AG04450 (cell line): ENCODE measurements around the gene ZNF367. TPM values are rescaled to one million over a fixed set of nuclear protein-coding genes. Genes with fewer than 3 reads are reported as not detected.

Experiments used
- CTCF ChIA-PET: fragments of 300-600, 350-600 bp; formaldehyde crosslinking; extraction: SDS; loops from one replicate; lab custom pipeline; 2022; ENCODE audit warnings: antibody characterized with exemption, inconsistent platforms; lab: Charles Lee
- POLR2A ChIA-PET: fragments of 350-600 bp; formaldehyde crosslinking; extraction: SDS; loops from one replicate; lab custom pipeline; 2021; ENCODE audit warnings: antibody characterized with exemption, inconsistent platforms; lab: Yijun Ruan, JAX
- DNase-seq: peaks from one replicate; pipeline ENCODE4 v3.0.0-alpha.2; 2011; ENCODE audit warnings: low read depth, low spot score
- H3K27ac ChIP-seq: one replicate; pipeline ENCODE4 v1.5.1; 2012; ENCODE audit warnings: low read depth, low read length, control low read depth
- H3K27me3 ChIP-seq: one replicate; pipeline ENCODE4 v1.6.0; 2012; ENCODE audit warnings: low read length; ENCODE audit not compliant: control insufficient read depth, insufficient read depth
- H3K4me3 ChIP-seq: 2 replicates; pipeline ENCODE4 v1.5.1; 2011; ENCODE audit warnings: mild to moderate bottlenecking, low read depth, low read length, control low read depth
- H3K9me3 ChIP-seq: 2 replicates; pipeline ENCODE4 v1.5.1; 2012; ENCODE audit warnings: low read length; ENCODE audit not compliant: control insufficient read depth, insufficient read depth
- CTCF ChIP-seq: IDR thresholded peaks from 2 replicates; pipeline ENCODE4 v1.5.1; 2011; ENCODE audit warnings: low read depth, low read length, control low read depth, inconsistent platforms
- polyA plus RNA-seq: library from polyadenylated mRNA; depleted of rRNA; stranded (reverse); fragments of >200 nt; gene quantifications from 2 replicates; pipeline ENCODE4 v1.2.3, GENCODE V29; 2011

Gene ZNF367
- polyA plus RNA-seq, 1 experiment: 0.60 TPM

GRCh38 chr9:96408409-96409280 lies 9.5 kb downstream of the ZNF367 start:
- no peak for TF ChIP-seq CTCF
- DNase-seq: no peak
- ChIA-PET CTCF (no interaction called here), POLR2A (no interaction called here)
- Histone ChIP-seq H3K4me3 (no peak overlapping the region), H3K27ac (no peak overlapping the region), H3K9me3 (no peaks in the 10 kb centered on the region), H3K27me3 (no peaks in the 10 kb centered on the region)

GRCh38 chr9:96400132-96400910 lies 17.8 kb downstream of the ZNF367 start:
- Histone ChIP-seq H3K27me3 (no peaks in the 10 kb centered on the region), H3K27ac (no peak overlapping the region), H3K4me3 (no peak overlapping the region), H3K9me3 (peaks cover 5% of the 10 kb centered on the region)
- TF ChIP-seq CTCF: no peak
- DNase-seq: no peak
- ChIA-PET CTCF (interaction anchor here (0.6 kb wide), 1 partner anchor 12 kb away, joined by 4 read pairs; no protein-coding TSS in a partner anchor), POLR2A (no interaction called here)

GRCh38 chr9:96399325-96399633 lies 18.9 kb downstream of the ZNF367 start:
- POLR2A ChIA-PET: no interaction called here
- CTCF ChIA-PET: no interaction called here

GRCh38 chr9:96398582-96399324 lies 19.4 kb downstream of the ZNF367 start:
- H3K27me3 ChIP-seq: no peaks in the 10 kb centered on the region
- POLR2A ChIA-PET: no interaction called here
- no peak overlapping the region for H3K27ac ChIP-seq
- no peak for TF ChIP-seq CTCF
- no peak for DNase-seq
- H3K9me3 ChIP-seq: peaks cover 5% of the 10 kb centered on the region
- CTCF ChIA-PET: interaction anchor here (0.7 kb wide), 1 partner anchor 18 kb away, joined by 3 read pairs; no protein-coding TSS in a partner anchor
- H3K4me3 ChIP-seq: no peak overlapping the region

More at GRCh38 chr9:96399325-96399633, 18.9 kb downstream of the ZNF367 start:
- Histone ChIP-seq H3K9me3 (peaks cover 5% of the 10 kb centered on the region), H3K27me3 (no peaks in the 10 kb centered on the region), H3K4me3 (no peak overlapping the region), H3K27ac (no peak overlapping the region)
- DNase-seq: no peak
- TF ChIP-seq CTCF: no peak
